K562 treated with DMSO at 1 percent for 24 hours (cell line): ENCODE measurements around the gene LYPD6B. TPM values are rescaled to one million over a fixed set of nuclear protein-coding genes. Genes with fewer than 3 reads are reported as not detected.

Experiments
- total RNA-seq: library from RNA; unstranded; fragments of 300-600 nt; gene quantifications from 2 replicates; pipeline ENCODE4 v1.2.3, GENCODE V29; 2022; ENCODE audit warnings: low read depth; ENCODE audit not compliant: insufficient read depth

The LYPD6B gene
- total RNA-seq, result not detected in 2 replicates

GRCh38 chr2:149038442-149039212 lies at the start of gene LYPD6B:
Gene LYPD6B (plus strand): TSS chr2:149038699. CDS start chr2:149130949, 92,250 bp downstream.

Other genes starting within 250 kb of the LYPD6B start
- gene KIF5C, start 163.5 kb upstream of the LYPD6B start, total RNA-seq, result not detected in 2 replicates